HCT116 (cell line): ENCODE data around the gene RASSF9. TPM values are rescaled to one million over a fixed set of nuclear protein-coding genes. Genes with fewer than 3 reads are reported as not detected.

ENCODE experiments used
- ATAC-seq: fragments of 200-7000 bp; cut with Tn5 transposase; 2 replicates; pipeline ENCODE4 v1.9.1; 2020; ENCODE audit warnings: mild to moderate bottlenecking, moderate library complexity
- BruUV-seq: library from RNA; stranded (reverse); fragments of 400-500 nt; replicated peaks from 2 replicates; lab custom pipeline; 2021; lab: Mats Ljungman, UMichigan
- CTCF ChIA-PET: fragments of 300-600 bp; sonication (Branson Sonifier 250); formaldehyde crosslinking; loops from one replicate; lab custom pipeline; 2021; ENCODE audit warnings: antibody characterized with exemption; lab: Charles Lee
- POLR2A ChIA-PET: fragments of 300-600, 350-600 bp; sonication (Branson Sonifier 250); formaldehyde crosslinking; loops from one replicate; lab custom pipeline; 2021; ENCODE audit warnings: antibody characterized with exemption; lab: Charles Lee
- RAD21 ChIA-PET, 2 experiments: fragments of 300-600 bp; sonication (Branson Sonifier 250); formaldehyde crosslinking; loops; one replicate each; lab custom pipeline; 2023; ENCODE audit warnings: low total read pairs in 2 of 2; ENCODE audit not compliant: uncharacterized antibody in 2 of 2, unreplicated experiment in 2 of 2, low non-redundant PET in 1 of 2; lab: Charles Lee
- DNase-seq: peaks from one replicate; pipeline ENCODE4 v3.0.0-alpha.2; 2010; ENCODE audit warnings: low read depth, low spot score
- H2AFZ ChIP-seq: fragments of 200-600 bp; shearing (Covaris generic), sonication (generic); 2 replicates; pipeline ENCODE4 v1.6.1; 2017; ENCODE audit warnings: low read depth, mixed run types, mixed read lengths, antibody characterized with exemption, low read length; ENCODE audit not compliant: poor library complexity, severe bottlenecking
- H3K27ac ChIP-seq: 2 replicates; pipeline ENCODE4 v1.5.1; 2012; ENCODE audit warnings: low read depth, low read length
- H3K27me3 ChIP-seq: fragments of 200-600 bp; sonication (generic); 2 replicates; pipeline ENCODE4 v1.6.1; 2016; ENCODE audit warnings: mixed run types, low read length, mixed read lengths; ENCODE audit not compliant: insufficient read depth
- H3K36me3 ChIP-seq, 2 experiments: fragments of 200-500 bp in 1 of 2; fragments of 200-600 bp in 1 of 2; sonication (Bioruptor generic) in 1 of 2; sonication (generic) in 1 of 2; 2 replicates each; pipeline versions ENCODE4 v1.5.1 to v1.6.1; 2014 to 2016; ENCODE audit warnings: low read length in 2 of 2, inconsistent platforms in 1 of 2, mixed read lengths in 1 of 2, mixed run types in 1 of 2; ENCODE audit not compliant: insufficient read depth in 2 of 2, control insufficient read depth in 1 of 2
- H3K4me1 ChIP-seq, 2 experiments: fragments of 200-600 bp in 1 of 2; sonication (generic) in 1 of 2; 2 replicates each; pipeline versions ENCODE4 v1.5.1 to v1.6.1; 2012 to 2017; ENCODE audit warnings: low read length in 2 of 2, inconsistent platforms in 1 of 2, mild to moderate bottlenecking in 1 of 2, mixed read lengths in 1 of 2, mixed run types in 1 of 2, moderate library complexity in 1 of 2; ENCODE audit not compliant: insufficient read depth in 2 of 2, control insufficient read depth in 1 of 2
- H3K4me2 ChIP-seq: fragments of 200-600 bp; sonication (generic); 2 replicates; pipeline ENCODE4 v1.6.1; 2017; ENCODE audit warnings: mixed run types, low read length, mixed read lengths
- H3K4me3 ChIP-seq, 2 experiments: fragments of 200-600 bp in 1 of 2; sonication (generic) in 1 of 2; replicated peaks in 1 of 2; 2 replicates each; pipeline ENCODE4 v1.5.1; 2011 to 2016; ENCODE audit warnings: low read length in 2 of 2, control low read depth in 1 of 2, low read depth in 1 of 2, mild to moderate bottlenecking in 1 of 2, mixed read lengths in 1 of 2, mixed run types in 1 of 2
- H3K79me2 ChIP-seq: fragments of 200-600 bp; sonication (generic); 2 replicates; pipeline ENCODE4 v1.6.1; 2017; ENCODE audit warnings: mild to moderate bottlenecking, mixed run types, low read length, moderate library complexity, mixed read lengths; ENCODE audit not compliant: insufficient read depth
- H3K9ac ChIP-seq: fragments of 200-600 bp; sonication (generic); 2 replicates; pipeline ENCODE4 v1.6.1; 2016; ENCODE audit warnings: low read length, mixed read lengths
- H3K9me2 ChIP-seq: fragments of 200-600 bp; sonication (generic), shearing (Covaris generic); 2 replicates; pipeline ENCODE4 v1.6.1; 2017; ENCODE audit warnings: mixed run types, mild to moderate bottlenecking, moderate library complexity; ENCODE audit not compliant: insufficient read depth
- H3K9me3 ChIP-seq, 2 experiments: fragments of 200-500 bp in 1 of 2; fragments of 200-600 bp in 1 of 2; sonication (Bioruptor generic) in 1 of 2; sonication (generic) in 1 of 2; 2 replicates each; pipeline ENCODE4 v1.6.1; 2014 to 2017; ENCODE audit warnings: low read length in 2 of 2, mixed read lengths in 2 of 2, inconsistent platforms in 1 of 2, low read depth in 1 of 2, mild to moderate bottlenecking in 1 of 2, mixed run types in 1 of 2, moderate library complexity in 1 of 2; ENCODE audit not compliant: control insufficient read depth in 1 of 2, insufficient read depth in 1 of 2
- H4K20me1 ChIP-seq: fragments of 200-600 bp; sonication (generic), shearing (Covaris generic); 2 replicates; pipeline ENCODE4 v1.6.1; 2017; ENCODE audit warnings: mixed run types, mild to moderate bottlenecking, moderate library complexity; ENCODE audit not compliant: insufficient read depth
- EGR1 ChIP-seq: IDR thresholded peaks from 2 replicates; pipeline ENCODE4 v1.6.1; 2012; ENCODE audit warnings: low read depth
- ELF1 ChIP-seq: IDR thresholded peaks from 2 replicates; pipeline ENCODE4 v1.6.1; 2012; ENCODE audit warnings: low read depth, borderline replicate concordance
- FOSL1 ChIP-seq: IDR thresholded peaks from 2 replicates; pipeline ENCODE4 v1.6.1; 2012; ENCODE audit warnings: low read depth
- JUND ChIP-seq: IDR thresholded peaks from 2 replicates; pipeline ENCODE4 v1.6.1; 2012
- RAD21 ChIP-seq: IDR thresholded peaks from 2 replicates; pipeline ENCODE4 v1.6.1; 2012; ENCODE audit warnings: low read depth, mild to moderate bottlenecking
- SRF ChIP-seq: IDR thresholded peaks from 2 replicates; pipeline ENCODE4 v1.6.1; 2012; ENCODE audit warnings: low read depth
- TCF7L2 ChIP-seq: IDR thresholded peaks from 2 replicates; pipeline ENCODE4 v1.7.0; 2011; ENCODE audit warnings: borderline replicate concordance, inconsistent platforms; ENCODE audit not compliant: insufficient read depth, insufficient read length; ENCODE audit errors: extremely low read depth
- ZFX ChIP-seq: fragments of 450-650 bp; IDR thresholded peaks from 2 replicates; pipeline ENCODE4 v1.6.1; 2017
- intact Hi-C: fragments of 100-400 bp; cut with micrococcal nuclease; formaldehyde crosslinking; loops from 2 replicates; pipeline ENCODE4 v1.10.0; 2022
- total RNA-seq: library from RNA; stranded (reverse); gene quantifications from one replicate; pipeline ENCODE4 v1.2.1, GENCODE V29; 2021; ENCODE audit not compliant: unreplicated experiment
- TF ChIP-seq, protein P1 (sequence below): IDR thresholded peaks from 2 replicates; pipeline ENCODE4 v1.6.1; 2012; ENCODE audit warnings: low read depth
- TF ChIP-seq, protein P2 (sequence below), 3 experiments: fragments of 200-600 bp in 1 of 3; sonication (generic) in 1 of 3; IDR thresholded peaks in 2 of 3; conservative IDR thresholded peaks in 1 of 3; 2 replicates each; pipeline ENCODE4 v1.5.1; 2012 to 2017; ENCODE audit warnings: low read depth in 2 of 3, low read length in 2 of 3, antibody characterized with exemption in 1 of 3, borderline replicate concordance in 1 of 3, control low read depth in 1 of 3, mild to moderate bottlenecking in 1 of 3, mixed read lengths in 1 of 3, mixed run types in 1 of 3, moderate library complexity in 1 of 3; ENCODE audit not compliant: insufficient read depth in 1 of 3
- TF ChIP-seq, protein P3 (sequence below): IDR thresholded peaks from 2 replicates; pipeline ENCODE4 v1.6.1; 2012

Gene RASSF9
- total RNA-seq, 1 experiment from 2014 or later, result not detected

DNA sequence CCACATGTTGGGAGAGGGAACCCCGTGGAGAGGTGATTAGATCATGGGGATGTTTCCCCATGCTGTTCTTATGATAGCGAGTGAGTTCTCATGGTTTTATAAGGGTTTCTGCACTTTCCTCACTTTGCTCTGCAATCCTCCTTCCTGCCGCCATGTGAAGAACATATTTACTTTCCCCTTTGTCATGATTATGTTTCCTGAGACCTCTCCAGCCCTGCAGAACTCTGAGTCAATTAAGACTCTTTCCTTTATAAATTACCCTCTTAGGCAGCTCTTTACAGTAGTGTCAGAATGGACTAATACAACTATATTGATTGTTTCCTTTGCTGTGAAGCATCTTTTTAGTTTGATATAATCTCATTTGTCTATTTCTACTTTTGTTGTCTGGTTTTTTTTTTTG is 13.1 kb upstream of the RASSF9 start:
- no peaks in the 10 kb centered on the region for H3K27me3 ChIP-seq
- no peak overlapping the region for H3K4me2 ChIP-seq
- H3K9me3 ChIP-seq, result no peaks in the 10 kb centered on the region
- no peak overlapping the region for H2AFZ ChIP-seq
- H3K9ac ChIP-seq, result no peak overlapping the region
- RAD21 ChIA-PET, result no interaction called here
- no peak overlapping the region for H3K27ac ChIP-seq
- H3K36me3 ChIP-seq, result no peaks in the 10 kb centered on the region
- no peak overlapping the region for H3K4me3 ChIP-seq
- no peak for DNase-seq
- POLR2A ChIA-PET, result no interaction called here
- intact Hi-C loops, result no loop called here
- no peaks in the 10 kb centered on the region for H3K4me1 ChIP-seq
- CTCF ChIA-PET, result no interaction called here
- BruUV-seq, result no TSS peak
- no peak for ATAC-seq
- no peaks in the 10 kb centered on the region for H3K9me2 ChIP-seq
- no peak for TF ChIP-seq ZFX
- no peak for TF ChIP-seq SRF
- TF ChIP-seq, protein P1, sequence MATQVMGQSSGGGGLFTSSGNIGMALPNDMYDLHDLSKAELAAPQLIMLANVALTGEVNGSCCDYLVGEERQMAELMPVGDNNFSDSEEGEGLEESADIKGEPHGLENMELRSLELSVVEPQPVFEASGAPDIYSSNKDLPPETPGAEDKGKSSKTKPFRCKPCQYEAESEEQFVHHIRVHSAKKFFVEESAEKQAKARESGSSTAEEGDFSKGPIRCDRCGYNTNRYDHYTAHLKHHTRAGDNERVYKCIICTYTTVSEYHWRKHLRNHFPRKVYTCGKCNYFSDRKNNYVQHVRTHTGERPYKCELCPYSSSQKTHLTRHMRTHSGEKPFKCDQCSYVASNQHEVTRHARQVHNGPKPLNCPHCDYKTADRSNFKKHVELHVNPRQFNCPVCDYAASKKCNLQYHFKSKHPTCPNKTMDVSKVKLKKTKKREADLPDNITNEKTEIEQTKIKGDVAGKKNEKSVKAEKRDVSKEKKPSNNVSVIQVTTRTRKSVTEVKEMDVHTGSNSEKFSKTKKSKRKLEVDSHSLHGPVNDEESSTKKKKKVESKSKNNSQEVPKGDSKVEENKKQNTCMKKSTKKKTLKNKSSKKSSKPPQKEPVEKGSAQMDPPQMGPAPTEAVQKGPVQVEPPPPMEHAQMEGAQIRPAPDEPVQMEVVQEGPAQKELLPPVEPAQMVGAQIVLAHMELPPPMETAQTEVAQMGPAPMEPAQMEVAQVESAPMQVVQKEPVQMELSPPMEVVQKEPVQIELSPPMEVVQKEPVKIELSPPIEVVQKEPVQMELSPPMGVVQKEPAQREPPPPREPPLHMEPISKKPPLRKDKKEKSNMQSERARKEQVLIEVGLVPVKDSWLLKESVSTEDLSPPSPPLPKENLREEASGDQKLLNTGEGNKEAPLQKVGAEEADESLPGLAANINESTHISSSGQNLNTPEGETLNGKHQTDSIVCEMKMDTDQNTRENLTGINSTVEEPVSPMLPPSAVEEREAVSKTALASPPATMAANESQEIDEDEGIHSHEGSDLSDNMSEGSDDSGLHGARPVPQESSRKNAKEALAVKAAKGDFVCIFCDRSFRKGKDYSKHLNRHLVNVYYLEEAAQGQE, result no peak
- no peak for TF ChIP-seq ELF1
- no peak for TF ChIP-seq JUND
- no peak for TF ChIP-seq EGR1
- TF ChIP-seq, protein P2, sequence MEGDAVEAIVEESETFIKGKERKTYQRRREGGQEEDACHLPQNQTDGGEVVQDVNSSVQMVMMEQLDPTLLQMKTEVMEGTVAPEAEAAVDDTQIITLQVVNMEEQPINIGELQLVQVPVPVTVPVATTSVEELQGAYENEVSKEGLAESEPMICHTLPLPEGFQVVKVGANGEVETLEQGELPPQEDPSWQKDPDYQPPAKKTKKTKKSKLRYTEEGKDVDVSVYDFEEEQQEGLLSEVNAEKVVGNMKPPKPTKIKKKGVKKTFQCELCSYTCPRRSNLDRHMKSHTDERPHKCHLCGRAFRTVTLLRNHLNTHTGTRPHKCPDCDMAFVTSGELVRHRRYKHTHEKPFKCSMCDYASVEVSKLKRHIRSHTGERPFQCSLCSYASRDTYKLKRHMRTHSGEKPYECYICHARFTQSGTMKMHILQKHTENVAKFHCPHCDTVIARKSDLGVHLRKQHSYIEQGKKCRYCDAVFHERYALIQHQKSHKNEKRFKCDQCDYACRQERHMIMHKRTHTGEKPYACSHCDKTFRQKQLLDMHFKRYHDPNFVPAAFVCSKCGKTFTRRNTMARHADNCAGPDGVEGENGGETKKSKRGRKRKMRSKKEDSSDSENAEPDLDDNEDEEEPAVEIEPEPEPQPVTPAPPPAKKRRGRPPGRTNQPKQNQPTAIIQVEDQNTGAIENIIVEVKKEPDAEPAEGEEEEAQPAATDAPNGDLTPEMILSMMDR (IDR thresholded peaks at IDR 0.05 in 2 of 3, conservative IDR thresholded peaks at IDR 0.05 in 1 of 3; ENCODE audit: borderline replicate concordance in 1 of 3, insufficient read depth in 1 of 3, low read depth in 2 of 3, low read length in 2 of 3), result no peak
- no peak for TF ChIP-seq RAD21
- TF ChIP-seq, protein P3, sequence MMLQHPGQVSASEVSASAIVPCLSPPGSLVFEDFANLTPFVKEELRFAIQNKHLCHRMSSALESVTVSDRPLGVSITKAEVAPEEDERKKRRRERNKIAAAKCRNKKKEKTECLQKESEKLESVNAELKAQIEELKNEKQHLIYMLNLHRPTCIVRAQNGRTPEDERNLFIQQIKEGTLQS, result no peak
- no peak for TF ChIP-seq FOSL1
- no peak for TF ChIP-seq TCF7L2
- TF ChIP-seq, all 23 proteins: peak for 0
- no peaks in the 10 kb centered on the region for H3K79me2 ChIP-seq
- H4K20me1 ChIP-seq, result no peaks in the 10 kb centered on the region
